A673 (cell line): ENCODE data around the gene CXCL12. TPM values are rescaled to one million over a fixed set of nuclear protein-coding genes. Genes with fewer than 3 reads are reported as not detected.

Source experiments
- BruUV-seq: library from RNA; stranded (reverse); fragments of 400-500 nt; replicated peaks from 2 replicates; lab custom pipeline; 2021; lab: Mats Ljungman, UMichigan
- CTCF ChIA-PET: fragments of 300-600 bp; sonication (Branson Sonifier 250); formaldehyde crosslinking; loops from one replicate; lab custom pipeline; 2022; ENCODE audit warnings: antibody characterized with exemption; lab: Charles Lee
- POLR2A ChIA-PET: fragments of 300-600 bp; sonication (Branson Sonifier 250); formaldehyde crosslinking; loops from one replicate; lab custom pipeline; 2022; ENCODE audit warnings: antibody characterized with exemption; ENCODE audit not compliant: low non-redundant PET; lab: Charles Lee
- DNase-seq: peaks from one replicate; pipeline ENCODE4 v3.0.0-alpha.2; 2015; ENCODE audit warnings: low spot score
- H3K27ac ChIP-seq: fragments of 200-600 bp; sonication (generic); 2 replicates; pipeline ENCODE4 v1.5.1; 2016; ENCODE audit warnings: mixed run types, low read depth, mild to moderate bottlenecking, mixed read lengths, antibody characterized with exemption, low read length; ENCODE audit not compliant: poor library complexity, severe bottlenecking
- H3K27me3 ChIP-seq: fragments of 200-600 bp; sonication (generic); replicated peaks from 2 replicates; pipeline ENCODE4 v1.6.1; 2017; ENCODE audit warnings: mixed run types, low read depth, mild to moderate bottlenecking, mixed read lengths, antibody characterized with exemption, low read length; ENCODE audit not compliant: insufficient read depth, poor library complexity
- H3K36me3 ChIP-seq: fragments of 200-600 bp; sonication (generic); 2 replicates; pipeline ENCODE4 v1.6.1; 2016; ENCODE audit warnings: mixed run types, mild to moderate bottlenecking, mixed read lengths, antibody characterized with exemption, low read length; ENCODE audit not compliant: insufficient read depth, poor library complexity, severe bottlenecking
- H3K4me1 ChIP-seq: fragments of 200-600 bp; sonication (generic); 2 replicates; pipeline ENCODE4 v1.6.1; 2017; ENCODE audit warnings: mixed run types, mild to moderate bottlenecking, mixed read lengths, antibody characterized with exemption, low read length; ENCODE audit not compliant: insufficient read depth, poor library complexity, severe bottlenecking
- H3K4me3 ChIP-seq: fragments of 200-600 bp; sonication (generic); 2 replicates; pipeline ENCODE4 v1.5.1; 2016; ENCODE audit warnings: low read depth, mixed run types, mild to moderate bottlenecking, mixed read lengths, low read length; ENCODE audit not compliant: poor library complexity, severe bottlenecking
- H3K9me3 ChIP-seq: fragments of 200-600 bp; sonication (generic); 2 replicates; pipeline ENCODE4 v1.6.1; 2016; ENCODE audit warnings: mixed run types, low read depth, mild to moderate bottlenecking, mixed read lengths, antibody characterized with exemption, low read length; ENCODE audit not compliant: poor library complexity, severe bottlenecking
- CTCF ChIP-seq: fragments of 300-800, 200-600 bp; sonication (generic); conservative IDR thresholded peaks from 2 replicates; pipeline ENCODE4 v1.5.1; 2017; ENCODE audit warnings: low read depth, mild to moderate bottlenecking, antibody characterized with exemption, low read length, moderate library complexity, mixed read lengths
- EZH2 ChIP-seq: fragments of 200-600 bp; sonication (generic); IDR thresholded peaks from 2 replicates; pipeline ENCODE4 v1.6.1; 2017; ENCODE audit warnings: borderline replicate concordance, low read depth, mild to moderate bottlenecking, mixed read lengths, antibody characterized with exemption, low read length; ENCODE audit not compliant: poor library complexity, severe bottlenecking
- intact Hi-C: fragments of 100-400 bp; cut with micrococcal nuclease; formaldehyde crosslinking; loops from one replicate; pipeline ENCODE4 v1.10.0; 2022; ENCODE audit not compliant: unreplicated experiment
- total RNA-seq: library from RNA; stranded (reverse); gene quantifications from 2 replicates; pipeline ENCODE4 v1.2.3, GENCODE V29; 2021

Gene CXCL12
- total RNA-seq, 1 experiment from 2014 or later: 0.30 TPM

DNA sequence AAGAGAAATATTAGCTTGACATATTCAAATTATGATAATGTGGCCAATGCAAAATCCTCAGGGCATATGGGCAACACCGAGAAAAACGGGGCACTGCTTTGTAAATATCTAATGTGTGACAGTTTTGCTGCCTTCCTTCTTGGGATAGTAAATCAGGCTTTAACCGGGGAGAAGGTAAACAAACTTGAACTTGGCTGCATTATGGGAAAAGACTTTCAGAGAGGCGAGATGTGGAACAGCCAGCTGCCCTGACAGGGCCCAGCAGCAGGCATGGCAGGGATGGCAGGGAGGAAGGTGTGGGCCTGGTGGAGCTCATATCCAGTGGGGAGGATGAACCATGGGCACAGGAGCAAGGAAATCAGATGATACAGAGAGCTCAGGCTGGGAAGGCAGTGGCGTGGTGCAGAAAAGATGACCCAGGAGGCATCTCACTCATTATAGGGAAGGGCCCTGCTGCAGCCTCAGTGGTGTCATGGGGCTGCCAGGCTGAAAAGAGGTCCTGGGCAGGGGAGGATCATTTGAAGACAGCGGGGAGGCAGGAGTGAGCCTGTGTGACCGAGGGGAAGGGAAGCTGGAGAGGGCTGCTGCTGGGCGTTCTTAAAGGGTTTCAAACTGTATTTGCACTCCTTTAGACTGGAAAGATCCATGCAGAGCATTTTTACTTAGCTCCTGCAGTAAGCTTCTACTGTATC lies 26.7 kb downstream of the CXCL12 start:
- Histone ChIP-seq H3K27ac (no peak overlapping the region), H3K9me3 (no peaks in the 10 kb centered on the region), H3K36me3 (no peaks in the 10 kb centered on the region), H3K27me3 (no peaks in the 10 kb centered on the region), H3K4me3 (no peak overlapping the region), H3K4me1 (no peaks in the 10 kb centered on the region)
- TF ChIP-seq EZH2 (no peak), CTCF (no peak)
- ChIA-PET CTCF (no interaction called here), POLR2A (no interaction called here)
- intact Hi-C loops: no loop called here
- no TSS peak for BruUV-seq
- no peak for DNase-seq

- H3K4me1 ChIP-seq: no peaks in the 10 kb centered on the region
- H3K27me3 ChIP-seq: no peaks in the 10 kb centered on the region
- H3K4me3 ChIP-seq: no peak overlapping the region
- ChIA-PET CTCF (no interaction called here), POLR2A (no interaction called here)
- no peaks in the 10 kb centered on the region for H3K36me3 ChIP-seq
- no peak overlapping the region for H3K27ac ChIP-seq
- no TSS peak for BruUV-seq
- TF ChIP-seq CTCF (no peak), EZH2 (no peak)
- intact Hi-C loops: no loop called here
- H3K9me3 ChIP-seq: no peaks in the 10 kb centered on the region
- DNase-seq: no peak
Observed at GRCh38 chr10:44357023-44357540, 27.8 kb downstream of the CXCL12 start.

- H3K27ac ChIP-seq: no peak overlapping the region
- intact Hi-C loops: no loop called here
- no peaks in the 10 kb centered on the region for H3K27me3 ChIP-seq
- BruUV-seq: no TSS peak
- H3K36me3 ChIP-seq: no peaks in the 10 kb centered on the region
- CTCF ChIA-PET: no interaction called here
- no peaks in the 10 kb centered on the region for H3K4me1 ChIP-seq
- TF ChIP-seq EZH2: no peak
- TF ChIP-seq CTCF: no peak
- no peak overlapping the region for H3K4me3 ChIP-seq
- no peaks in the 10 kb centered on the region for H3K9me3 ChIP-seq
- POLR2A ChIA-PET: no interaction called here
- DNase-seq: no peak
Observed at GRCh38 chr10:44356139-44357022, 28.5 kb downstream of the CXCL12 start.
